ENCODE data around the gene PPP2R3C. TPM values are rescaled to one million over a fixed set of nuclear protein-coding genes. Genes with fewer than 3 reads are reported as not detected.

PPP2R3C gene
- total and polyA plus RNA-seq, 2 of the 13 experiments (the other 11 are each of a cell fraction or from before 2014, with no cell fraction given) = 63.4 to 102 TPM

- TF ChIP-seq HNRNPLL (IDR thresholded peaks at IDR 0.05; ENCODE audit: low read depth, low read length, poor library complexity, severe bottlenecking) = no peak
- no peak for TF ChIP-seq PHF8 (CRISPR knock-in tag; IDR thresholded peaks at IDR 0.05)
- TF ChIP-seq ZNF143 (CRISPR knock-in tag; IDR thresholded peaks at IDR 0.05) = no peak
- TF ChIP-seq CENPBD1 (CRISPR knock-in tag; IDR thresholded peaks at IDR 0.05; ENCODE audit: borderline replicate concordance, low read depth) = no peak
- TF ChIP-seq EHMT2 (IDR thresholded peaks at IDR 0.05; ENCODE audit: borderline replicate concordance, low read depth, low read length) = no peak
- no peak for TF ChIP-seq SNAPC5 (CRISPR knock-in tag; IDR thresholded peaks at IDR 0.05; ENCODE audit: borderline replicate concordance)
- no peak for TF ChIP-seq ZNF460 (CRISPR knock-in tag; IDR thresholded peaks at IDR 0.05; ENCODE audit: borderline replicate concordance)
- TF ChIP-seq ZNF34 (CRISPR knock-in tag; IDR thresholded peaks at IDR 0.05; ENCODE audit: borderline replicate concordance) = no peak
- TF ChIP-seq ZNF607 (CRISPR knock-in tag; IDR thresholded peaks at IDR 0.05; ENCODE audit: borderline replicate concordance) = no peak
- POLR2A ChIA-PET = interaction anchor here (1.1 kb wide), 1 partner anchor 26 kb away, joined by 4 read pairs; the partner anchor contains the start of gene FAM177A1
- DNase-seq (ENCODE audit: low spot score) = no peak
- no peak overlapping the region for H3K4me3 ChIP-seq (replicated peaks in 1 of 3; ENCODE audit: insufficient read depth in 1 of 3, low read depth in 2 of 3, low read length in 3 of 3)
- no peak overlapping the region for H3K27ac ChIP-seq (ENCODE audit: extremely low read length, insufficient read depth, low read length)
- intact Hi-C loops (cut with micrococcal nuclease; ENCODE audit: unreplicated experiment) = no loop called here
- no peak overlapping the region for H3K9ac ChIP-seq (ENCODE audit: insufficient read depth, low read depth, low read length)
- peaks cover 9% of the 10 kb centered on the region; the same call in 1 of the 2 replicates for H3K4me1 ChIP-seq (ENCODE audit: insufficient read depth, low read length)
- H4K20me1 ChIP-seq (ENCODE audit: insufficient read depth, low read length) = no peaks in the 10 kb centered on the region
- peaks cover 4 to 24% of the 10 kb centered on the region in 2 experiments; a peak in 3 of 5 replicates for H3K36me3 ChIP-seq (replicated peaks in 1 of 2; ENCODE audit: control insufficient read depth in 1 of 2, insufficient read depth in 2 of 2, low read length in 2 of 2)
- H3K27me3 ChIP-seq (ENCODE audit: control insufficient read depth in 1 of 2, insufficient read depth in 2 of 2, low read length in 2 of 2) = no peaks in the 10 kb centered on the region
- no peak overlapping the region for H3K4me2 ChIP-seq (ENCODE audit: low read depth, low read length)
- in situ Hi-C loops (cut with HindIII; ENCODE audit: extremely low pct_ligation_motif_present, low pct_unique_long_range_greater_than_20kb) = no loop called here
- no peak overlapping the region for H2AFZ ChIP-seq (ENCODE audit: low read length)
- H3K9me3 ChIP-seq (ENCODE audit: low read length) = no peaks in the 10 kb centered on the region
- no peaks in the 10 kb centered on the region for H3K79me2 ChIP-seq (ENCODE audit: insufficient read depth, low read length)
- ATAC-seq = no peak
- no TSS peak for BruUV-seq (replicated peaks)
- no peak for FAIRE-seq
- WGBS (ENCODE audit: low lambda C conversion rate) = 96% methylated on average over 3 of the region's 3 CpGs
- CTCF ChIA-PET (ENCODE audit: low intra/inter-chr PET ratio, low total read pairs) = no interaction called here
These were observed 49.6 kb downstream of the PPP2R3C start for GRCh38 chr14:35072226-35072625.
